ENCODE measurements around the gene NUCKS1.
"Not testable (repeated sequence)": the region's sequence is repeated elsewhere in the genome, so short reads cannot be mapped to it uniquely, and the experiment has no call there.

The NUCKS1 gene

DNA sequence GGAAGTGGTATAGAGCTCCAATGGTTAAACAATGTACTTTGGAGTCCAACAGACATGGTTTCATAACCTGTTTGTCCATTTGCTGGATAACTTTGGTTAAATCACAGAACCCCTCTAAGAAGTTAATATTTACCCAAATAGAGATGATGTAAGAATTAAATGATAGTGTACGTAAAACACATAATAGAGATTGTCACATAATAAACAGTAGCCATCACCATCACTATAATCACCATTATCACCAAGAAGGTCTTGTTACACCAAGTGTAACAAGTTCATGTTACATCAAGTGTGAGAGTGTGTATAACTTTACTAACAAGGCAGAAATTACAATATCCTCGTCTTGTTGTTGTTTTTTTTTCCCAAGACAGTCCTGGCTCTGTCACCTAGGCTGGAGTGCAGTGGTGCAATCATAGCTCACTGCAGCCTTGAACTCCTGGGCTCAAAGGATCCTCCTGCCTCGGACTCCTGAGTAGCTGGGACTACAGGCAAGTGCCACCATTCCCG, 23.3 kb downstream of the NUCKS1 start:
- no peak for DNase-seq

DNA sequence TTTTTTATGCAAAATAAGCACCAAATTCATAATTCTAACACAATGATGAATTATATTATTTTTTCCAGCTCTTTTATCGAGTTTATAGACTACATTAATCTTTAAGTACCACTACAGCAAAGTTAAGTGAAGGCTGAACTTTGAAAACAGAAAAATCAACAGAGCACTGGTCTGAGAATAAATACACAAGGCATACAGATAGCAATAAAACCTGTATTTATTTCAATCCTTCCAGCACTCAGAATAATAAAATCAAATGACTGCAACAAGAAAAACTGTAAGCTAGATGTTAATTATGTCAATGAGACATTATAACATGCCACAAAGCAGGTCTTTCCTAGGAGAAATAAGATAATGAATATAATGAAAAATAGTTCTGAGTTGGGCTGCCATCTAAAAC, 24.5 kb downstream of the NUCKS1 start:
- DNase-seq = no peak

DNA sequence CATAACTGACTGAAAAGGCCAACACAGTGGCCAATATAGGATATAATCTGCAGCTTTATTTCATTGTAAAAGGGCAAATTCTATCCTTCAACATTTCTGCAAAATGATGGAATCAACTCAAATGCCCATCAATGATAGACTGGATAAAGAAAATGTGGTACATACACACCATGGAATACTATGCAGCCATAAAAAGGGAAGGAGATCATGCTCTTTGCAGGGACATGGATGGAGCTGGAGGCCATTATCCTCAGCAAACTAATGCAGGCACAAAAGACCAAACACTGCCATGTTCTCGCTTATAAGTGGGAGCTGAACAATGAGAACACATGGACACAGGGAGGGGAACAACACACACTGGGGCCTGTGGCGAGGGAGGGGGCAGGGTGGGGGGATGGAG, 29.2 kb downstream of the NUCKS1 start:
- DNase-seq = not testable (repeated sequence)

DNA sequence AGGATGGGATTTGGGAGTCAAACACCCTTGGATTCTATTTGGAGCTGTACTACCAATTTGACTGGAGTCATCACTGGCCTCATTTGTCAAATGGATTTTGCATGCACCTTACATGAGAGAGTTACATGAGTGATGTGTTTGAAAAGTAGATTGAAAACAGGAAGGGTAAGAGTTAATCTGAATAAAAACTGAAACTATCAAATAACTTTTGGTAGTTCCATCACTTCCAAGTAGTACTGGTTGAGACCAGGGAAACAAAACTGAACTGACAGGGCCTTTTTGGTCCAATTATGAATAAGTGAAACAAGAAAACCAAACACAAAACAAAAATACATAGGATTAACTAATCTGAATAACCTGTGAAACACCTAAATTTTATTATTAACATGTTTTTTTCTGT, 30.2 kb downstream of the NUCKS1 start:
- no peak for DNase-seq

DNA sequence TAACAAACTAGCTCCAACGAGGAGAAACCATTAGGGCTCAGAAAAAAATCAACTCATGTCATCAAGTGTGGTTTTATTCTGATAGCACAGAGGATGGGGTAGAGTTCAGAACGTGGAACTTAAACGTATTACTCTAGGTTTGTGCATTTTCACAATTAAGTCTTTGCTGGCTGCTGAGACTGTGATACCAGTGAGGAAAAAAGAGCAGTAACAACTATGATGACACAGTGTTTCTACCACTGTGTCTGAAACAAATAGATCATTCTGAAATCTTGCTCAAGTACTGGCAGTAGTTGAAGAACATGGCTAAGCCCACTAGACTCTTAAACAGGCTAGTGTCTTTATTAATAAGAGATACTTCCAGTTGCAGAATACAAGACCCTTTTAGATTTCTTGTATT, 31.0 kb downstream of the NUCKS1 start:
- DNase-seq = no peak

DNA sequence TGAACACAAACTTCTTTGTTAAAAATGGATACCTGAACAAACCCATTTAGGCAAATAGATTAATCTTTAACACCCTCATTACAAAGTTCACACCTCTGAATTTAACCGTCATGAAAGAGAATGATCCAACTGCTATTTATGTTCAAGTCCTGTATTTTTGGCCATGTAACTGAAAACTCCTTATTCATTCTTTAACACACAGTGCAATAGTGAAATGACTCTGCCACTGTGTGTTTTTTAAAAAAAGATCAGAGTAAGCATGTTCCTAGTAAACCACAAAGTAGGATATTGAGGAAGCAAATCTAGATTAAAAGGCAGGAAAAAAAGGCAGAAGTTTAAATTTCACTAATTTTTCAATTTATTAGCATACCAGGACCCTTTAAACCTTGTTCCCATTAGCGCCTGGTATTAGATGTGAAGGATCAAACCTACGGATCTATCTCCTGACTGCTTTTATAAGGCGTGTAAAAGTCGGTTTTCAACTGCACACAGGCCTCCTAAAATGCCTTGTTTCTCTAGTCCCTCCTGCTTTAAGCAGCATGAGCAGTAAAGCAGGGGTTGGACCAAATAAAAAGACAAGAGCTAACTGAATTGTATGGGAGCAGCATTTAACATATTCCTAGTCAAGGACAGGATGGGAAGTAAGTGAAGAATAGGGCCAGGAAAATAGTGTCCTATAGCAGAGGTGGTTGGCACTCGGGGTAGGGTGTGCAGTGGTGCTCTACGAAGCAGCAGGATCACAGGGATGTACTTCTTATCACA, 33.4 kb downstream of the NUCKS1 start:
- DNase-seq = no peak

GRCh38 chr1:205715628-205716027, 34.4 kb downstream of the NUCKS1 start:
- no peak for DNase-seq

- no peak for DNase-seq
These were observed 35.1 kb downstream of the NUCKS1 start for GRCh38 chr1:205714906-205715246.

DNA sequence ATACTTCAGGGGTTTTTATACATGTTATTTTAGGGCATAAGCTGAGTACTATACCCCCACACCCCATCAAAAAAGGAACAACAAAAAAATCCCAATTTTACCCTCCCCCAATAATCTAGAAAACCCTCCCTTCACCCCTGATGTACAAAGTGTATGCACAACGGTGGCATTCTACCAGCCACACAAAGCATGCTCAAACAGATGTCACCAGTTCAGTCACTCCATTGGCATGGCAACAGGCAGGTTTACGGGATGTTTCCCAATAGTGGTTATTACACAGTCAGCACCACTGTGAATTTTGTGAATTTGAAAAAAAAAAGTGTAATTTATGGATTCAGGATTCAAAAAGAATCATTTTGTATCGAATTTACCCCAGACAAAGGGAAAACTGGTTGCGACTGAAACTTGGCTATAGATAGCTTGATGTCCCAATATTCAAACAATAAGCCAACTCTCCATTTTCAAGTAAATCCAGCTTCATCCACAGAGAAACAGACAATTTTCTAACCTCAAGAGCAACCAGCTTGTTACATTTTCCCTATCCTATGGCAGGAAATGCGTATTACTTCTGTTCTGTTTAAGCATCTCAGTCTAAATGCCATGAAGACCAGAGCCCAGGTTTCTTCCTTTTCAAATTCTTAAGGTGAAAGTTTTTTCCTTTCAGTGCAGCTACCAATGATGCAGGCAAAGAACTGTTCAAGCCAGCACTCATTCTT, 35.6 kb downstream of the NUCKS1 start:
- no peak for DNase-seq

DNA sequence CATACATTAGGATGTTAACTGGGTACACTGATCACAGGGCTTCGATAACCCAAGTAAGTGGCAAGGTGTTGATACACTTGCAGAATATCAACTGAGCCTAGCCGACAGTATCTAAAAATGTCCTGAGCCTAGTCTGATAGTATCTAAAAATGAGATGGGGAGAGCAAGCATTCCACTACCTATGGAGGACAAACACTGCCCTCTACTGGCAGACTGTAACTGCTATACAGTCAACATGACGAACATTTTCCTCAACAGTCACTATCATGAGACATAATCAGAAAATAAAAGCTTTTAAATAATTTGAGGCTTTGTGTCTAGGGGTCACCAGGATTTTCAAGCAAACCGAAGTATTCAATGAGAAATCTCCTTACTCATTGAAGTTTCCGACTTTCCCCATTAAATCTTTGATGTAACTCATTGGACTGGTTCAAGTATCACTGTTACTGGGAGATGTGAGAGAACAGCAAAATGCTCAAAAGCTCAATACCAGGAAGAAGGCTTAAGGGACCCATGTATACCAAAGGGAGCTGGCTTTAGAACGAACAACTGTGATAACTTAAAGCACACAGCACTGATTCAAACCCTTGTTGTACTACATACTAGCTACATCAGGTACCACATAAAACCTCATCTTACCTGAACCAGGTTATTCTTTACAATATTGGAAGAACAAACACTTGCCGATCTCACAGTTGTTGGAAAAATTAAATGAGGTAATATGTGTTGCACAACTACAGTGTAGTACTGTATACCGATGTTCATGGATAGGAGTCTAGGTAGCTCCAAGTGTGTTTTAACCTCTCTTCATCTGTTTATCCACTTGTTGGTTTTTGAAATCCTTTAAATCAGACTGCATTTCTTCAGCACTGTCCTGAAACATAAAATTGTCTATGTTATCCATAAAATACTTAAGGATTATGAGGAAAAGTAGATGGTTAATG, 38.6 kb downstream of the NUCKS1 start:
- DNase-seq = peak; percentile 77

DNA sequence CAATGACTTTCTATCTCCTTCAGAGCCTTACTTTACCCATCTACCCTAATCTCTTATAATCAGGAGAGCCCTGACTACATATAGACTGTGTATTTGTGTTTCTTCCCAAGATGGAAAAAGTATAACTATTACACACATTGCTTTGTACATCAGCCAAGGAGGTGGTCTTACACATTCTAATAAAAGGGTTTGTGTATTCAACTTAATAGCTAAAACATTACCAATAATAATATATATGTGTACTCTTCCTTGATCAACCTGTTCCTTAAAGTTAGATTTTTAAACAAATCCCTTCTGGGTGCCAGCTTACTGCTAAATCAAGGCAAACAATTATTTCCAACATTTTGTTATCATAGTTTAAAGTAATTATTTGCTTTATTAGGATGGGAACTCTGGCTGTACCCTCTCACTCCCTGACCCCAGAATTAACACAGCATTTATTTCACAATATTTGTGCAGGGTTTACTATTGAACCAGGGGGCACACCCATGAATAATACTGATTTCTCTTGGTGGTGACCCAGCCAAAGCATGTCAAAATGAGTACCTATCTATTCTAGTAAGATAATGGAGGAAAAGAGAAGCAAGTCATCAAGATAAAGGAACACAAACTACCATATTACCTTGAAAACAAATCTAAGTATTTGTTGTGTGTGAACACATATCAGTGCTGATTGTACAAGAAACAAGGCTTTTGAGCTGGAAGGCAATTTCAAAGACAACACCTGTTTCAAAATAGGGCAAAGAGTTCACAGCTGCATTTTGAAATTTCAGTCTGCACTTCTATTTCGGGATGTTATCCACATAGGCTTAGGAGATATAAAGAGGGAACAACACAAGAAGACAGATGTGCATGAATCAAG, 39.5 kb downstream of the NUCKS1 start:
- no peak for DNase-seq

GRCh38 chr1:205709640-205710039, 40.3 kb downstream of the NUCKS1 start:
- no peak for DNase-seq

- DNase-seq = no peak
These were observed 41.0 kb downstream of the NUCKS1 start for GRCh38 chr1:205709059-205709398.

DNA sequence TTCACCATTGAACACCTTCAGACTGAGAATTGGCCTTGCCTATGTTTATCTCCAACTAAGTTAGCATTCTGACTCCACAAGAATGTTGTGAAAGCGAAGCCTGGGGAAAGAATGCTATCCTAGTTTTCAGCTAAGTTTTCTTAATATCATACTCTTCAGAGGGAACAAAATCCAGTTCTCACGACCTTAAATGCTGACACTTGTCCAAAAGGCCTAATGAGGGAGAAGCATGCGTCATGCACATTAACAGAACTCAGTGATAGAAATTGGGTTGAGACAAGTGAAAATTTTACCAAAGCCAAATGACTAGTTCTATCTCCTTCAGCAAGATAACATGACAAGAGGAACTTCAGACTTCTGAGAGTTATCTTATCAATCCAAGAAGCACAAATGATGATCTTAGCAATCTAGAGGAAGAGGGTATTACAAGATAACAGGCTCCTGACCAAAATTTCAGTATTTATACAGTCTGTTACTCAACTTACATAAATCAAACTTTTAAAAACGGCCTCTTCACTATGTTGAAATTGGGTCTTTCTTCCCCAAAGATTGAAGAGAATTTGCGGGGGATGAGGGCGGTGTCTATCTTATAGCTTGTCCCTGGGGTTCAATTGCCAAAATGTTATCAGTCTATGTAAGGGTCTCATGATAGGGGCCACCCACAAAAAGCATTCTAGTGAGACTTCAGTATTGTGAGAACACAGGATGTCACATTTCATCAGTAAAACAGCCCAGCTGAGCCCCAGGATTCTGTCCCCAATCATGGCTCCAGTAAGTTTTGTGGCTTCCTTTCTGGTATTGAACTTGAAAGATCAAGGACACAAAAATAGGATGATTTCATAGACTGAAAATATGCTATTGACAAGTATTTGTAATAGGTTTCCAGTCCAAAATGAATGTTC, 43.1 kb downstream of the NUCKS1 start:
- no peak for DNase-seq

GRCh38 chr1:205704903-205705302, 45.1 kb downstream of the NUCKS1 start:
- no peak for DNase-seq

DNA sequence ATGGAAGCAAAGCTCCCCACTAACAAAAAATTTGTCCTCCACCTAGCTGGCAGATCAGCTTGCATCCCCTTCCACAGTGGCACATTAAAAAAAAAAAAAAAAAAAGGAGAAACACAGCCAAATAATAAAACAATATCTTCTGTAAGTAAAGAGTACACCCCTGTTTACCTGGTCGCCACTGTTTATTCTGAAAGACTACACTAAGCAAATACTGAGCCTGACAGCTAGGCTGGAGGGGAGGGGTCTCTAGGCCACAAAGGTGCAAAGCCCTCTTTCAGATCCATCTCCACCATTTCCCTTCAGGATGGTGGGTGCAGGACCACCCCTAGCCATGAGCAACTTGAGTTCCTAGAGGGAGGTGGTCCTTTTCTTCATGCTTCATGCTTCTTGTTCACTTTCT, 46.9 kb downstream of the NUCKS1 start:
- DNase-seq = no peak

- no peak for DNase-seq
These were observed 48.1 kb downstream of the NUCKS1 start for GRCh38 chr1:205701891-205702290.

DNA sequence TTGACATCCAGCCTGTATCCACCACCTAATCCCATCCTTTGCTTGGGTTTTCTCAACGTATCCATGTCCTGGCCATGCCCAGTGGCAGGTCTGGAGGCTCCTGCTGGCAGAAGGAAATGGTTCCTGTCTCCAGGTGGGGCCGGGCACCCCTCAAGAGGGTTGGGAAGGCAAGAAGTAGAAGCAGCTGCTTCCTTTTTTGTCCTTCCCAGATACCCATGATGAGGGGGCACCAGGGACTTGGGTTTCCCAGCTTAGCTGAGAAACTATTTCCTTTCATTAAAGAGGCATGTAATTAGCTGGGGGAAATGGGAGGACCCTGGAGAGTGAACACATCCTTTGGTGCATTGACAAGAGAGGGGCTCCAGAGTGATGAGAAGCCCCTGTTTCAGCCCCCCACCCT, 48.6 kb downstream of the NUCKS1 start:
- DNase-seq = no peak

DNA sequence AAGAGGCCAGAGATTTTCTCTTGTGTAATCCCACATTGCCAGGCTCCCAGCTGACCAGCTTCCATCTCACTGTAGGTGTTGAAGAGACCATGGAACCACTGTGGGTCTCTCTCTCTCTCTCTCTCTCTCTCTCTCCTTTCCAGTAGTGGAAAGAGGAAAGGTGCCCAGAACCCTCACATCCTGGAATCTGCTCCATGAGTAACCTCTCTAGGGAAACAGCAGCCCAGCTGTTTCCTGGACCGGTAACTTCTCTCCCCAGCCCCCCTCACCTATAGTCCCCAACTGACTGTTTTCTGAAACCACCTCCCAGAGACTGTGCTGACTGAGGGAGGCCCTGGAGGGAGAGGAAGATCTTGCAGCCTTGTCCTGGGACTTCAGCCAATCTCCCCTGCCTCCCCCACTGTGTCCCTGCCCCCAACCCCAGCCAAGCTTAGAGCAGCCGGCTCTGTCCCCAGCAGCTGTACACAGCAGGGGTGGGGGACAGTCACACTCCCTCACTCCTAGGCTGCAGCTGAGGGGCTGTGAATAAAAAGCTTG, 49.0 kb downstream of the NUCKS1 start:
- no peak for DNase-seq

GRCh38 chr1:205699416-205699815, 50.6 kb downstream of the NUCKS1 start:
- no peak for DNase-seq

DNA sequence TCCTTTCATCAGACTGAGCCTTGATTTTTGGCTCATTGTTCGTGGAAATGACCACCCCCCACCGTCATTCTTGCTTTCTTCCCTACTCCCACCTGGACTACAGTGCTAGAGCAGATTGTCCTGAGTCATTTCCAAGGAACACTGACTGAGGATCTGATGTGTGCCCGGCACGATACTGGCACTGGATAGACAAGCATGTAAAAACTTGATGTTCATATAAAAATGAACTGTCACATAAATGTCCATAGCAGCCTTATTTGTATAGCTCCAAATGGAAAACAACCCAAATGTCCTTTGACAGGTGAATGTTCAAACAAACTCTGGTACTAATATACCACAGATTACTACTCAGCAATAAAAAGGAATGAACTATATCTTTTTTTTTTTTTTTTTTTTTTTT, 51.1 kb downstream of the NUCKS1 start:
- no peak for DNase-seq
